GM12865 (cell line): ENCODE results near the gene CLDN3.

Source experiments
- DNase-seq: peaks from one replicate; pipeline ENCODE4 v3.0.0; 2010; ENCODE audit warnings: low read depth
- H3K4me3 ChIP-seq: 2 replicates; pipeline ENCODE4 v1.5.1; 2011; ENCODE audit warnings: mild to moderate bottlenecking, low read depth, low read length, control low read depth
- TF ChIP-seq, protein P1 (sequence below): IDR thresholded peaks from 2 replicates; pipeline ENCODE4 v1.5.1; 2011; ENCODE audit warnings: low read length, control low read depth, low read depth, inconsistent platforms; ENCODE audit not compliant: insufficient read depth; ENCODE audit errors: missing control alignments

CLDN3 gene

DNA sequence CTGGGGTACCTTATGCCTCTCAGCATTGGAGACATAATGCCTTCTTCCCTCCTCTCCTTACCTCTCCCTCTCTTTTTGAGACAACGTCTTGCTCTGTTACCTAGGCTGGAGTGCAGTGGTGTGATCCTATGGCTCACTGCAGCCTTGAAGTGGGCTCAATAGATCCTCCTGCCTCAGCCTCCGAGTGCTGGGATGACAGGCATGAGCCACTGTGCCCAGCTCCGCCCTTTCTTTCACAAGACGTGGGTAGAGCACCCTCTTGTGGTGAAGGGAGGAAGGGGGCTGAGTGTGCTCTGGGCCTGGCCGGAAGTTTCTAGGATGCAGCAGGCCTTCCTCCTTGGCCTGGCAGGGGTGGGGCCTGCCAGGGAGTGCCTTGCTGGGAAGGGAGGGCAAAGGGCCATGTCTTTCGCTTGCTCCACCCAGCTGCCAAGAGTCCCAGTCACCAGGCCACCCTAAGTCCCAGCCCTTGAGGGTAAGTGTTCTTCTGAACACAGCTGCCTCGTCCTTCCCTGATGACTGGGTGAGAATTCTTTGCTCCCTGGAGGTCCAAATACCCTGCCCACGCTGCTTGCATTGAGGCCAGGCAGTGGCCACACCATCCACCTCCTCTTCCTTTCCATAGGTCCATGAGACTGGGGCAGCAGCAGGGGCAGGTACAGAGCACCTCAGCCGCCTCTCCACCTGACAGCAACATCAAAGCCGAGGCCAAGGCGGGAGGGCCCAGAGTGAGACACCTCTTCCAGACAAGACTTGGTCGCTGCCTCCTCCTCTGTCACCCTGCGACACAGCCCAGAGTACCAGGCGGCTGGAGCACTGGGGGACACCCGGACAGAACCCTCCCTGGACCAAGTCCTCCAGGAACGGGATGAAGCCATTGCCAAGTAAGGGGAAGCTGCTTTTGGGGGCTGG is 35.2 kb downstream of the CLDN3 start:
- no peak overlapping the region for H3K4me3 ChIP-seq
- peak; percentile 90 for DNase-seq
- TF ChIP-seq, protein P1, sequence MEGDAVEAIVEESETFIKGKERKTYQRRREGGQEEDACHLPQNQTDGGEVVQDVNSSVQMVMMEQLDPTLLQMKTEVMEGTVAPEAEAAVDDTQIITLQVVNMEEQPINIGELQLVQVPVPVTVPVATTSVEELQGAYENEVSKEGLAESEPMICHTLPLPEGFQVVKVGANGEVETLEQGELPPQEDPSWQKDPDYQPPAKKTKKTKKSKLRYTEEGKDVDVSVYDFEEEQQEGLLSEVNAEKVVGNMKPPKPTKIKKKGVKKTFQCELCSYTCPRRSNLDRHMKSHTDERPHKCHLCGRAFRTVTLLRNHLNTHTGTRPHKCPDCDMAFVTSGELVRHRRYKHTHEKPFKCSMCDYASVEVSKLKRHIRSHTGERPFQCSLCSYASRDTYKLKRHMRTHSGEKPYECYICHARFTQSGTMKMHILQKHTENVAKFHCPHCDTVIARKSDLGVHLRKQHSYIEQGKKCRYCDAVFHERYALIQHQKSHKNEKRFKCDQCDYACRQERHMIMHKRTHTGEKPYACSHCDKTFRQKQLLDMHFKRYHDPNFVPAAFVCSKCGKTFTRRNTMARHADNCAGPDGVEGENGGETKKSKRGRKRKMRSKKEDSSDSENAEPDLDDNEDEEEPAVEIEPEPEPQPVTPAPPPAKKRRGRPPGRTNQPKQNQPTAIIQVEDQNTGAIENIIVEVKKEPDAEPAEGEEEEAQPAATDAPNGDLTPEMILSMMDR = peak; percentile 86

DNA sequence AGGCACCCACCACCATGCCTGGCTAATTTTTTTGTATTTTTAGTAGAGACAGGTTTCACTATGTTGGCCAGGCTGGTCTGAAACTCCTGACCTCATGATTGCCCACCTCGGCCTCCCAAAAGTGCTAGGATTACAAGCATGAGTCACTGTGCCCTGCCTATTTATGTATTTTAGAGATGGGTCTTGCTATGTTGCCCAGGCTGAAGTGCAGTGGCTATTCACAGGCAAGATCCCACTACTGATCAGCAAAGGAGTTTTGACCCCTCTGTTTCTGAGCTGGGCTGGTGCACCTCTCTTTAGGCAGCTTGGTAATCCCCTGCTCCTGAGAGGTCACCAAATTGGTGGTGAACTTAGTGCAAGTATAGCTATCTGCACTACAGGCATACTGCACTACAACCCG is 37.7 kb downstream of the CLDN3 start:
- no peak for DNase-seq
- TF ChIP-seq, protein P1 = no peak
- H3K4me3 ChIP-seq = no peak overlapping the region

DNA sequence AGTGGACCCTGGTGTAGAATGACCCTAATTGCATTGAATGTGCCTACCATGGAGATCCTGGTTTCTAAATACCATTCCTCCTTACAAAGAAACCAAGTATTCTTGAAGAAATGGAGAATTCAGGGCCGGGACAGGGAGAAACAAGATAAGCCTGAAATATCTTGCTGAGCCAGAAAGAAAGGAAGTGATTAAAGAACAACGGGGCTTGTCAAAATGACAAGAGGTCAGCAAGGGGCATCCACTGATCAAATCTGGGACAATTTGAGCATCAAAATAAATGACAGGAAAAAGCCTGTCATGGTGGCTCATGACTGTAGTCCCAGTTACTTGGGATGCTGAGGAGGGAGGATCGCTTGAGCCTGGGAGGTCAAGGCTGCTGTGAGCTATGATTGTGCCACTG is 39.6 kb downstream of the CLDN3 start:
- TF ChIP-seq, protein P1 = no peak
- DNase-seq = no peak
- H3K4me3 ChIP-seq = no peak overlapping the region

DNA sequence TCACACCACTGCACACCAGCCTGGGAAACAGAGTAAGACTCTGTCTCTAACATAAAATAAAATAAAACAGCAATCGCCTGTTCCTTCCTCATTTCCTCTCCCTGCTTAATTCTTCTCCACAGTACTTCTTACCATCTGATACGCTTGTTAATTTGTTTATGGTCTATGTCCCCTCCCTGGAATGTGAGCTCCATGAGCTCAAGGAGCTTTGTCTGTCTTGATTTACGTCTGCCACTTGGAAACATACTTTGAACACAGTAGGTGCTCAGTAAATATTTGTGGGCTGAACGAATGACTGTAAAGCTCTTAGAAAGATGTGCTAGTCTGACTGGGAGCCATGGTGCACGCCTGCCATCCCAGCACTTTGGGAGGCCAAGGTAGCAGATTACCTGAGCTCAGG is 41.5 kb downstream of the CLDN3 start:
- DNase-seq = no peak
- H3K4me3 ChIP-seq = no peak overlapping the region
- TF ChIP-seq, protein P1 = no peak

DNA sequence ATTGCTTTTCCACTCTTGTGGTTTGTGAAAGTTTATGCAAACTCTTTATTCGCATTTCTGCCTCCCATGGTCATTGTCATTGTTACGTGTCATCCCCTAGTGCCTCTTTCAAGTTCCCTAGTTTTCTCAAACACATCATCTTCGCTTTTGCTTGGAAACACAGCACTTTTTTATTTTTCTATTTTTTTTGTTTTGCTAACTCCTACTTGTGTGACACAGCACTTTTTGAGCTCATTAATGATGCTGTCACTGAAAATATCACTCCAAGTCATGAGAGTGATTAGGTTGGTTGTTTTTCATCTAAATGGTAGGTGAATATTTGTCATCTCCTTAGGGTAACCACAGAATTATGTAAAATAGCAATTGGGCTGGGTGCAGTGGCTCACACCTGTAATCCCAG is 42.1 kb downstream of the CLDN3 start:
- TF ChIP-seq, protein P1 = no peak
- H3K4me3 ChIP-seq = no peak overlapping the region
- no peak for DNase-seq

DNA sequence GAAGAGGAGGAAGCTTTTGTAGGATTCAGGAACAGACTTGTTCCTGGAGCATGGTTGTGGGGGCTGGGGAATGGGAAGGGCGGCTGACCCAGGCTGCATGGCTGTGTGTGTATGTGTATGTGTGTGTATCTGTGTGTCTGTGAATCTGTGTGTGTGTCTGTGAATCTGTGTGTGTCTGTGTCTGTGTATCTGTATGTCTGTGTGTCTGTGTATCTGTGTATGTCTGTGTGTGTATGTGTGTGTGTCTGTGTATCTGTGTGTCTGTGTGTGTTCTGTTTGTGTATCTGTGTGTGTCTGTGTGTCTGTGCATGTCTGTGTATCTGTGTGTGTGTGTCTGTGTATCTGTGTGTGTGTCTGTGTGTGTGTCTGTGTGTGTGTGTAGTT is 44.0 kb downstream of the CLDN3 start:
- no peak overlapping the region for H3K4me3 ChIP-seq
- TF ChIP-seq, protein P1 = no peak
- DNase-seq = no peak

DNA sequence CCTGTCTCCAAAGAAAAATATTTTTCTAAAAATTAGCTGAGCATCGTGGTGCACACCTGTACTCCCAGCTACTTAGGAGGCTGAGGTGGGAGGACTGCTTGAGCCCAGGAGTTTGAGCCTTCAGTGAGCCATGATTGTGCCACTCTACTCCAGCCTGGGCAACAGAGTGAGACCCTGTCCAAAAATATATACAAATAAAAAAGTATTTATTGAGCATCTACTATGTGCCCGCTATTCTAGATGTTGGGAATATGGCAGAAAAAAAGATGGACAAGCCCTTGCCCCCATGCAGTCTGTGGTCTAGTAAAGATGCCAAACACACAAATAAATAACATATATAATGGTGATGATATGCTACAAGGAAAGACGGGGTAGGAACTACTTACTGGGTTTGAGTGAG is 46.3 kb downstream of the CLDN3 start:
- no peak for DNase-seq
- TF ChIP-seq, protein P1 = no peak
- H3K4me3 ChIP-seq = no peak overlapping the region
